WTC11 (cell line): ENCODE results near the gene ERC1. TPM values are rescaled to one million over a fixed set of nuclear protein-coding genes. Genes with fewer than 3 reads are reported as not detected.

Source experiments
- ATAC-seq: fragments of 200-7000 bp; cut with Tn5 transposase; 2 replicates; pipeline ENCODE4 v1.10.0; 2021; ENCODE audit warnings: mild to moderate bottlenecking, moderate library complexity
- CTCF ChIA-PET: fragments of 300-600 bp; sonication (Branson Sonifier 250); formaldehyde crosslinking; loops from one replicate; lab custom pipeline; 2021; ENCODE audit warnings: antibody characterized with exemption; lab: Charles Lee
- POLR2A ChIA-PET: fragments of 350-600 bp; sonication (Branson Sonifier 250); formaldehyde crosslinking; loops from one replicate; lab custom pipeline; 2021; ENCODE audit warnings: antibody characterized with exemption; lab: Charles Lee
- DNase-seq: peaks from one replicate; pipeline ENCODE4 v3.0.0; 2021; ENCODE audit warnings: low spot score
- H3K27ac Mint-ChIP-seq: 2 replicates; pipeline ENCODE4 v1.8.0; 2021; ENCODE audit warnings: mixed read lengths
- H3K27me3 Mint-ChIP-seq: 2 replicates; pipeline ENCODE4 v1.8.0; 2021; ENCODE audit warnings: low read depth, mild to moderate bottlenecking, moderate library complexity, mixed read lengths
- H3K36me3 Mint-ChIP-seq: 2 replicates; pipeline ENCODE4 v1.8.0; 2021; ENCODE audit warnings: mixed read lengths
- H3K4me1 Mint-ChIP-seq: 2 replicates; pipeline ENCODE4 v1.8.0; 2022; ENCODE audit warnings: mixed read lengths
- H3K4me3 Mint-ChIP-seq: 2 replicates; pipeline ENCODE4 v1.8.0; 2021; ENCODE audit warnings: mild to moderate bottlenecking, moderate library complexity, mixed read lengths
- H3K9me3 Mint-ChIP-seq: 2 replicates; pipeline ENCODE4 v1.8.0; 2021; ENCODE audit warnings: mixed read lengths
- AR ChIP-seq: fragments of 250-450 bp; sonication (Bioruptor Pico); IDR thresholded peaks from 2 replicates; pipeline ENCODE4 v1.9.0; 2021; ENCODE audit warnings: mild to moderate bottlenecking
- ARID4B ChIP-seq: sonication (generic); formaldehyde crosslinking; IDR thresholded peaks from 2 replicates; pipeline ENCODE4 v1.8.0; 2023; ENCODE audit warnings: missing genetic modification reagents, mild to moderate bottlenecking, borderline replicate concordance
- CDX4 ChIP-seq: fragments of 250-450 bp; sonication (Bioruptor Pico); IDR thresholded peaks from 2 replicates; pipeline ENCODE4 v1.9.0; 2021; ENCODE audit warnings: moderate library complexity, mild to moderate bottlenecking, inconsistent platforms, borderline replicate concordance
- E2F1 ChIP-seq: sonication (generic); formaldehyde crosslinking; IDR thresholded peaks from 2 replicates; pipeline ENCODE4 v1.8.0; 2022; ENCODE audit warnings: mild to moderate bottlenecking, missing genetic modification reagents
- E2F4 ChIP-seq: sonication (generic); formaldehyde crosslinking; IDR thresholded peaks from 2 replicates; pipeline ENCODE4 v1.8.1; 2022; ENCODE audit warnings: low read depth, mild to moderate bottlenecking, moderate library complexity, missing genetic modification reagents, borderline replicate concordance
- E2F5 ChIP-seq: sonication (generic); formaldehyde crosslinking; IDR thresholded peaks from 2 replicates; pipeline ENCODE4 v1.8.1; 2022; ENCODE audit warnings: mild to moderate bottlenecking, moderate library complexity, missing genetic modification reagents
- HMGXB4 ChIP-seq: sonication (generic); formaldehyde crosslinking; IDR thresholded peaks from 2 replicates; pipeline ENCODE4 v1.8.1; 2023; ENCODE audit warnings: mild to moderate bottlenecking, moderate library complexity, missing genetic modification reagents
- NFE2L1 ChIP-seq: sonication (generic); formaldehyde crosslinking; IDR thresholded peaks from 2 replicates; pipeline ENCODE4 v1.8.1; 2023; ENCODE audit warnings: missing genetic modification reagents
- NR1H2 ChIP-seq: sonication (generic); formaldehyde crosslinking; IDR thresholded peaks from 2 replicates; pipeline ENCODE4 v1.9.0; 2021; ENCODE audit warnings: mild to moderate bottlenecking, moderate library complexity, missing genetic modification reagents
- RELA ChIP-seq: sonication (generic); formaldehyde crosslinking; IDR thresholded peaks from 2 replicates; pipeline ENCODE4 v1.8.1; 2022; ENCODE audit warnings: missing genetic modification reagents, mild to moderate bottlenecking, borderline replicate concordance
- RORB ChIP-seq: fragments of 250-450 bp; sonication (Bioruptor Pico); IDR thresholded peaks from 2 replicates; pipeline ENCODE4 v1.9.0; 2021; ENCODE audit warnings: mild to moderate bottlenecking
- ZMAT4 ChIP-seq: fragments of 250-450 bp; sonication (Bioruptor Pico); IDR thresholded peaks from 2 replicates; pipeline ENCODE4 v1.9.0; 2021; ENCODE audit warnings: mild to moderate bottlenecking
- ZNF232 ChIP-seq: sonication (generic); formaldehyde crosslinking; IDR thresholded peaks from 2 replicates; pipeline ENCODE4 v1.8.0; 2022; ENCODE audit warnings: mild to moderate bottlenecking, missing genetic modification reagents
- ZNF263 ChIP-seq: sonication (generic); formaldehyde crosslinking; IDR thresholded peaks from 2 replicates; pipeline ENCODE4 v1.8.1; 2022; ENCODE audit warnings: low read depth, mild to moderate bottlenecking, moderate library complexity, missing genetic modification reagents
- ZNF416 ChIP-seq: fragments of 250-450 bp; sonication (Bioruptor Pico); IDR thresholded peaks from 2 replicates; pipeline ENCODE4 v1.9.0; 2021; ENCODE audit warnings: mild to moderate bottlenecking, inconsistent platforms
- total RNA-seq: library from RNA; stranded (reverse); gene quantifications from 3 replicates; pipeline ENCODE4 v1.2.3, GENCODE V29; 2021

The ERC1 gene
- total RNA-seq, 1 experiment from 2014 or later = 47.5 TPM

- TF ChIP-seq NR1H2 = no peak
- no peak for TF ChIP-seq NFE2L1
- TF ChIP-seq ZMAT4 (CRISPR knock-in tag) = no peak
- no peak for TF ChIP-seq E2F4
These were observed 222.2 kb downstream of the ERC1 start (continued) for GRCh38 chr12:1213205-1213604.

- Mint-ChIP-seq H3K36me3 (no peaks in the 10 kb centered on the region), H3K27ac (no peak overlapping the region), H3K9me3 (no peaks in the 10 kb centered on the region), H3K27me3 (no peaks in the 10 kb centered on the region), H3K4me1 (peaks cover 15% of the 10 kb centered on the region), H3K4me3 (no peak overlapping the region)
- ChIA-PET CTCF (no interaction called here), POLR2A (no interaction called here)
- ATAC-seq = no peak
- TF ChIP-seq RELA (CRISPR knock-in tag) (no peak), E2F5 (no peak), ZNF263 (CRISPR knock-in tag) (no peak), AR (CRISPR knock-in tag) (no peak)
- DNase-seq = no peak
These were observed 222.7 kb downstream of the ERC1 start for GRCh38 chr12:1213618-1214205.

GRCh38 chr12:1216560-1216959 is 225.5 kb downstream of the ERC1 start:
- CTCF ChIA-PET = no interaction called here
- DNase-seq = no peak

More at GRCh38 chr12:1216560-1216959, 225.5 kb downstream of the ERC1 start:
- no peak for TF ChIP-seq ZNF232
- no peak for TF ChIP-seq CDX4 (CRISPR knock-in tag)
- no peak for TF ChIP-seq RORB (CRISPR knock-in tag)
- TF ChIP-seq E2F1 (CRISPR knock-in tag) = no peak
- no peak for TF ChIP-seq ARID4B (CRISPR knock-in tag)
- TF ChIP-seq HMGXB4 (CRISPR knock-in tag) = no peak
- no peak for TF ChIP-seq ZNF416 (CRISPR knock-in tag)
- no peak for ATAC-seq
- Mint-ChIP-seq H3K27me3 (no peaks in the 10 kb centered on the region), H3K4me3 (no peak overlapping the region), H3K27ac (no peak overlapping the region), H3K36me3 (no peaks in the 10 kb centered on the region), H3K9me3 (no peaks in the 10 kb centered on the region), H3K4me1 (peaks cover 13% of the 10 kb centered on the region)
- POLR2A ChIA-PET = no interaction called here
